HG03196 (cell line): ENCODE data around the gene COPS6.
A peak's percentile ranks its signal among the peaks of the same experiment; 100 is the strongest.

Source experiments
- ATAC-seq: cut with Tn5 transposase; IDR thresholded peaks from one replicate; pipeline ENCODE4 v1.9.1; 2021; ENCODE audit not compliant: unreplicated experiment

COPS6 gene

GRCh38 chr7:100079024-100079560 lies 9.7 kb upstream of the COPS6 start:
- no peak for ATAC-seq

GRCh38 chr7:100080907-100081534 lies 7.7 kb upstream of the COPS6 start:
- no peak for ATAC-seq

- ATAC-seq = peak; percentile 82
Measured at GRCh38 chr7:100081535-100082102, 7.2 kb upstream of the COPS6 start, which contains the start of gene ZNF3. ZNF3 (minus strand) TSS chr7:100081723; CDS start chr7:100077357, 4,366 bp downstream.

- ATAC-seq = no peak
Measured at GRCh38 chr7:100082978-100083377, 5.8 kb upstream of the COPS6 start.

GRCh38 chr7:100085515-100085914 lies 3.3 kb upstream of the COPS6 start:
- ATAC-seq = no peak

GRCh38 chr7:100087055-100087750 lies 1.6 kb upstream of the COPS6 start:
- ATAC-seq = no peak

GRCh38 chr7:100088095-100088620 lies 611 bp upstream of the COPS6 start:
- no peak for ATAC-seq

- no peak for ATAC-seq
Measured at GRCh38 chr7:100089458-100090196, 858 bp downstream of the COPS6 start.

GRCh38 chr7:100090527-100091410 lies 2.0 kb downstream of the COPS6 start:
- no peak for ATAC-seq

- ATAC-seq = no peak
Measured at GRCh38 chr7:100091411-100092181, 2.8 kb downstream of the COPS6 start.

- ATAC-seq = no peak
Measured at GRCh38 chr7:100093054-100093453, 4.3 kb downstream of the COPS6 start.

GRCh38 chr7:100093498-100093897 lies 4.7 kb downstream of the COPS6 start:
- no peak for ATAC-seq

- ATAC-seq = no peak
Measured at GRCh38 chr7:100093925-100094486, 5.2 kb downstream of the COPS6 start.

- no peak for ATAC-seq
Measured at GRCh38 chr7:100095289-100095688, 6.5 kb downstream of the COPS6 start.

GRCh38 chr7:100095704-100096103 lies 6.9 kb downstream of the COPS6 start:
- ATAC-seq = no peak

GRCh38 chr7:100098913-100099312 lies 10.1 kb downstream of the COPS6 start:
- ATAC-seq = no peak

- ATAC-seq = no peak
Measured at GRCh38 chr7:100099452-100099851, 10.7 kb downstream of the COPS6 start.

- ATAC-seq = peak; percentile 67
Measured at GRCh38 chr7:100100420-100101015, 11.7 kb downstream of the COPS6 start.
